Vagina (tissue), 2 donors: Measurements from ENCODE around the gene CPN2.

Experiments
- POLR2A ChIP-seq, 2 donors: fragments of 450-650 bp; IDR thresholded peaks; one replicate each; pipeline ENCODE4 v1.6.1; 2017; ENCODE audit warnings: antibody characterized with exemption in 2 of 2, mild to moderate bottlenecking in 2 of 2, moderate library complexity in 2 of 2
- POLR2AphosphoS5 ChIP-seq, 2 donors: sonication (generic); formaldehyde crosslinking; IDR thresholded peaks; one replicate each; pipeline ENCODE4 v1.9.0; 2017; ENCODE audit warnings: antibody characterized with exemption in 2 of 2, mild to moderate bottlenecking in 2 of 2, low read depth in 1 of 2; ENCODE audit not compliant: insufficient read depth in 1 of 2
- TF ChIP-seq, protein P1 (sequence below), 3 experiments: fragments of 450-650 bp in 2 of 3; fragments of 200-600 bp in 1 of 3; sonication (generic) in 1 of 3; IDR thresholded peaks; one replicate each; pipeline ENCODE4 v1.5.1; 2017 to 2019; ENCODE audit warnings: antibody characterized with exemption in 3 of 3, mild to moderate bottlenecking in 2 of 3, moderate library complexity in 2 of 3

DNA sequence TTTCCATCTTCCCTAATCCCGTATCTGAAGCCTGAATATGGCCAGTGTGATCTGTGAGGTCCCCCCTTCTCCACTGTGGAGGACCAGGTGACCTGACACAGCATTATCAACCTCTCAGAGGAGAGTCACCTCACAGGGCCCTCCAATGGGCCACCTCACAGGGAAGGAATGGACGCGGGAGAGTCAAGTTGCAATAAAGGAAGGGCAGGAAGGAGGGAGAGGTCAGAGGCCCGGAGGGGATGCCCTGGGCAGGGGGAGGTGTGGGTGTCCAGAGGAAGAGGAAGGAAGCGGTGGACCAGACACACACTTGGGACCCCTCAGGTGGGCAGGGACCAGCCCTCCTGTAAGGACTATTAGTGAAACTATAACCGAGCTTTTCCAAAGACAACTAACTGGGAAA lies 33.0 kb upstream of the CPN2 start:
- TF ChIP-seq, protein P1, sequence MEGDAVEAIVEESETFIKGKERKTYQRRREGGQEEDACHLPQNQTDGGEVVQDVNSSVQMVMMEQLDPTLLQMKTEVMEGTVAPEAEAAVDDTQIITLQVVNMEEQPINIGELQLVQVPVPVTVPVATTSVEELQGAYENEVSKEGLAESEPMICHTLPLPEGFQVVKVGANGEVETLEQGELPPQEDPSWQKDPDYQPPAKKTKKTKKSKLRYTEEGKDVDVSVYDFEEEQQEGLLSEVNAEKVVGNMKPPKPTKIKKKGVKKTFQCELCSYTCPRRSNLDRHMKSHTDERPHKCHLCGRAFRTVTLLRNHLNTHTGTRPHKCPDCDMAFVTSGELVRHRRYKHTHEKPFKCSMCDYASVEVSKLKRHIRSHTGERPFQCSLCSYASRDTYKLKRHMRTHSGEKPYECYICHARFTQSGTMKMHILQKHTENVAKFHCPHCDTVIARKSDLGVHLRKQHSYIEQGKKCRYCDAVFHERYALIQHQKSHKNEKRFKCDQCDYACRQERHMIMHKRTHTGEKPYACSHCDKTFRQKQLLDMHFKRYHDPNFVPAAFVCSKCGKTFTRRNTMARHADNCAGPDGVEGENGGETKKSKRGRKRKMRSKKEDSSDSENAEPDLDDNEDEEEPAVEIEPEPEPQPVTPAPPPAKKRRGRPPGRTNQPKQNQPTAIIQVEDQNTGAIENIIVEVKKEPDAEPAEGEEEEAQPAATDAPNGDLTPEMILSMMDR (IDR thresholded peaks at IDR 0.05), result no peak
- TF ChIP-seq POLR2AphosphoS5 (IDR thresholded peaks at IDR 0.05; ENCODE audit: insufficient read depth in 1 of 2, low read depth in 1 of 2) (no peak), POLR2A (IDR thresholded peaks at IDR 0.05) (no peak)
